Left cardiac atrium (tissue), 4 donors: ENCODE measurements around the gene TUSC2. TPM values are rescaled to one million over a fixed set of nuclear protein-coding genes. Genes with fewer than 3 reads are reported as not detected.

Experiments
- ATAC-seq, 2 donors: fragments of 200-7000 bp; cut with Tn5 transposase; one replicate each; pipeline ENCODE4 v1.9.1; 2020; ENCODE audit warnings: mild to moderate bottlenecking in 2 of 2, moderate library complexity in 2 of 2
- DNase-seq: peaks from one replicate; pipeline ENCODE4 v3.0.0-alpha.2; 2020
- intact Hi-C, 2 donors: fragments of 100-400 bp; cut with DNase I; formaldehyde crosslinking; loops; one replicate each; pipeline versions ENCODE4 v1.14.1 to v1.15.1; 2022 to 2023
- total RNA-seq, 2 donors: library from RNA; stranded (reverse); fragmentation: NEBNext Ultra II Directional; extraction: Animal tissue kit (Norgen Biotek cat#: 25700); gene quantifications; one replicate each; pipeline ENCODE4 v1.2.1, GENCODE V29; 2021
- donor health status: DM: no; HTN: yes; CAD: no.
- donor health status: DM: no; HTN: yes; CAD: no; lungs with severe emphysema.
- donor health status: DM: yes; HTN: yes; CAD: no.
- donor health status: Dilated cardiomyopathy.

Gene TUSC2
- total RNA-seq, 2 donors from 2014 or later = 26.2 to 27.5 TPM

GRCh38 chr3:50300681-50301254 is 27.3 kb downstream of the TUSC2 start:
- no peak for DNase-seq
- intact Hi-C loops = no loop called here
- ATAC-seq = no peak

GRCh38 chr3:50299929-50300680 is 27.9 kb downstream of the TUSC2 start:
- intact Hi-C loops = no loop called here

GRCh38 chr3:50299638-50299928 is 28.4 kb downstream of the TUSC2 start:
- intact Hi-C loops = no loop called here
- DNase-seq = no peak
- ATAC-seq = no peak

More at GRCh38 chr3:50299929-50300680, 27.9 kb downstream of the TUSC2 start:
- ATAC-seq (peak in 1 of 2 donors; percentile 2), DNase-seq (no peak)

GRCh38 chr3:50298836-50299637 is 29.0 kb downstream of the TUSC2 start, which contains the start of the genes HYAL3 and NAA80:
TSS of gene HYAL3 (minus strand) at chr3:50299405. CDS start at chr3:50295602, 3,803 bp downstream.
TSS of gene NAA80 (minus strand) at chr3:50299405. CDS start at chr3:50297463, 1,942 bp downstream.
- DNase-seq (peak; percentile 99), ATAC-seq (peak; percentile 91 to 94)
- intact Hi-C loops = no loop called here

DNA sequence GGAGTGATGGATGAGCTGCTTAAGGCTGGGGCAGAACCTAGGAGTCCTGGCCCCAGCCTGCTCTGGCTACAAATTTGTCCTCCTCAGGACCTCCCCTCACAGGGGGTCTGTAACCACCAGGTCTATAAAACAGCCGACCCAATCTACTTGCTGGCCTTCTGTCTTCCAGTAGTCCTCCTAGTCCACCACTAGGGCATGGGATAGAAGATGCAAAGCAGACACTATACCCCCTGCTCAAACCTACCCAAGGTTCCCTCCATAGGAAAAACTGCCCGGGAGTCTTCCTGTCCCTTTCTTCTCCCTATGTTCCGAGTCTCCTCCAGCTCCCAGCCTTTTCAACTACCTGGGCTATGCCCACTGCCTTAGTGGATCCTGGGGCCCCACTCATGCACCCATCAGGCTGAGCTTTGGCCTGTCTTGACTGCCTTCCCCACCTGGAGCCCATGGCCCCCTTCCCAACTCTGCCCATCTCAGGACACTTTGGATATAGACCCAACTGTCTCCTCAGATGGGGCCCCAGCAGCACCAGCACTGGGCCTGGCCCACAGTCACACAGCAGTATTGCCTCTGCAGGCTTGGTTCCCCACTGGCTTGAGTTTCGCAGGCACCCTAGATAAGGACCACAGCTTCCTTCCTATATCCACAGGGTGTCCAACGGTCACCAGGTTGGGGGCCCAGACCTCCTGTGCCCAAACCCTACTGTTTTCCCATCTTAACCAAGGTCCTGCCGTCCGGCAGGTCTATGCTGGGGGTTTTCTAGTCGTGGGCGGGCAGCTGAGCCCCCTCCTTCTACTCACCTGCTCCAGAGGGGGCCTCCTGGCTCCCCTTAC is 29.9 kb downstream of the TUSC2 start:
- no peak for DNase-seq
- no peak for ATAC-seq
- intact Hi-C loops = no loop called here

DNA sequence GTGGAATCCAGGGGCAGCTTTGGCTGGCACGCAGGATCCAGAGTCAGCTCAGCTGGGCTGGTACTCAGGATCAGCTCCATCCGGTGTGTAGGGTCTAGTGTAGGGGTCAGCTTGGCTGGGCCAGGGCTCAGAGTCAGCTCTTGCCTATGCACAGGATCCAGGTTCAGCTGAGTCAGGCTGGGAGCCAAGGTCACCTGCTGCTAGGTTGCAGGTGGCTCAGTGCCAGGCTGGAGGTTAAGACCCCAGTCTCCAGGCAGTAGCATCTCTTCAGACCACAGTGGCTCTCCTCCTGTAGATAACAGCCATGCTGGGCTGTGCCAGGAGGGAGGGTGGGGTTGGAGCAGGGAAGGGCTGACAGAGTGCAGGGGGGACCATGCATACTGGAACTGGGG is 30.6 kb downstream of the TUSC2 start:
- no peak for DNase-seq
- no peak for ATAC-seq
- intact Hi-C loops = no loop called here

DNA sequence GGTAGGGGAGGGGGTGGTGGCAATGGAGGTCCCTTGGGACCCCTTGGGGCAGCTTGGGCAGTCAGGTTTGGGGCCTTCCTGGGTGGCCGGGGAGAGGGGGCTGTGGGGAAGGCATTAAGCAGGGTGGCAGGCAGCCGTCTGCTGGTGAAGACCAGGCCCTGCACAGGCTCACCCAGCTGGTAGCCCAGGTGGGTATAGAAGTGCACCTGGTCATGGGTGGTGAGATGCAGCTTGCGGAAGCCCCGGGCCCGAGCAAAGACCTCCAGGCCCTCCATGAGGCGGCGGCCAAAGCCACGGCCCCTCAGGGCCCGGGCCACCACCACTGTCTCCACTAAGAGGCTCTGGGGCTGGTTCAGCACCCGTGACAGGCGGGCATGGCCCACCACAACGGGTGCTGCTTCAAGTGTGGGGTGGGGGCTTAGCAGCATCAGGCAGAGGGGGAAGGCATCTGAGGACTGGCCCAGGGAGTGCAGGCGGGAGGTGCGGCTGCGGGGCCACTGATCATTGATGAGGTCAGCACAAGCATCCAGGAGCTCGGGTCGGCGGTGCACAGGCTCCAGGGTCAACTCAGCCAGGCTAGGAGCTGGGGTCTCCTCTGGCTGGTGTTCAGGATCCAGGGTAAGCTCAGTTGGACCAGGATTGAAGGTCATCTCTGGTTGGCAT is 31.2 kb downstream of the TUSC2 start:
- ATAC-seq = no peak
- no peak for DNase-seq
- intact Hi-C loops = no loop called here

DNA sequence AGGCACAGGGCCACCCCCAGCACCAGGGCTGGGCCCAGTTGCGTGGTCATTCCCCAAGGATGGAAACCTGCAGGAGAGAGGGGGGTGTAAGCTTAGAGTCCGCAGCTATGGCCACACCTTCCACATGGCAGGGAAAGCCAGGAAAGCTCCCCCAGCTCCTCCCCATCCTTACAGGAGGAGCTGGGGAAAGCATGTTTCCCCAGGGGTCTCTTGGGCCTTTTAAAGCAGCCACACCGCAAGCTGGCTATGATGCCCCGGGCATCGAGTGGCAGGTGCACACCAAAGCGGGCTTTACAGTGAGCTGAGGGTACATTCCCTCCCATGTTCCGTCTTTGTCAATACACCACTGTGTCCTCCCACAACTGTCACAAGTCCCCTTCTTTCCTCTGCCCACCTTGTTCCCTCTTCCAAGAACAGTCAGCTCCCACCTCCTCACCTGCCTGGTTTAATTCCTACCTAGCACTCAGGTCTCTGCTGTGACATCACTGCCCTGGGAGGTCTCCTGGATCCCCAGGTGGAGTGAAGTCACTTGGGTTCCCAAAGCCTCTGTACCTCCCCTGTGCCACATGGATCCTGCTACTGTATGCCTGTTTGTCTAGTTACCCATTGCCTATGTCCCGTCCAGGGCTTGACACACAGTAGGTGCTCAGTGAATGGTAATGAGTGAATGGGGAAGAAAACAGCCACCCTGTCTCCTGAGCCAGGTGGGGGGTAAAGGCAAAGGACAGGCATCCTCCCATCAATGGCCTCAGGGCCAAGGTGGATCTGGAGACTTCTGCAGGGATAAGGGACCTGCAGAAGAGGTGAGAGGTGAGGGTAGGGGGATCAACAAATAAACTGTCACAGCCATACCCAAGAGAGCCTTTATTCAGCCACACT is 32.2 kb downstream of the TUSC2 start:
- ATAC-seq (no peak), DNase-seq (no peak)
- intact Hi-C loops = no loop called here

GRCh38 chr3:50294492-50295403 is 33.3 kb downstream of the TUSC2 start:
- ATAC-seq (no peak), DNase-seq (no peak)
- intact Hi-C loops = no loop called here

DNA sequence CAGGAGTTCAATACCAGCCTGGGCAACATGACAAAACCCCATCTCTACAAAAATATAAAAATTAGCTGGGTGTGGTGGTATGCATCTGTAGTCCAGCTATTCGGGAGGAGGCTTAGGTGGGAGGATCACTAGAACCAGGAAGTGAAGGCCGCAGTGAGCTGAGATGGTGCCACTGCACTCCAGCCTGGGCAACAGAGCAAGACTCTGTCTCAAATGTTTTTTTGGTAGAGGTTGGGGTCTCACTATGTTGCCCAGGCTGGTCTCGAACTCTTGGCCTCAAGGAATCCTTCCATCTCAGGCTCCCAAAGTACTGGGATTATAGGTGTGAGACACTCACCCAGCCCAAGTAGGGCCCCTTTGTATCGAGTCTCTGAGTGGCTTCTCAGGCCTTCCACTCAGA is 33.9 kb downstream of the TUSC2 start:
- intact Hi-C loops = no loop called here
- DNase-seq = no peak
- ATAC-seq = no peak

DNA sequence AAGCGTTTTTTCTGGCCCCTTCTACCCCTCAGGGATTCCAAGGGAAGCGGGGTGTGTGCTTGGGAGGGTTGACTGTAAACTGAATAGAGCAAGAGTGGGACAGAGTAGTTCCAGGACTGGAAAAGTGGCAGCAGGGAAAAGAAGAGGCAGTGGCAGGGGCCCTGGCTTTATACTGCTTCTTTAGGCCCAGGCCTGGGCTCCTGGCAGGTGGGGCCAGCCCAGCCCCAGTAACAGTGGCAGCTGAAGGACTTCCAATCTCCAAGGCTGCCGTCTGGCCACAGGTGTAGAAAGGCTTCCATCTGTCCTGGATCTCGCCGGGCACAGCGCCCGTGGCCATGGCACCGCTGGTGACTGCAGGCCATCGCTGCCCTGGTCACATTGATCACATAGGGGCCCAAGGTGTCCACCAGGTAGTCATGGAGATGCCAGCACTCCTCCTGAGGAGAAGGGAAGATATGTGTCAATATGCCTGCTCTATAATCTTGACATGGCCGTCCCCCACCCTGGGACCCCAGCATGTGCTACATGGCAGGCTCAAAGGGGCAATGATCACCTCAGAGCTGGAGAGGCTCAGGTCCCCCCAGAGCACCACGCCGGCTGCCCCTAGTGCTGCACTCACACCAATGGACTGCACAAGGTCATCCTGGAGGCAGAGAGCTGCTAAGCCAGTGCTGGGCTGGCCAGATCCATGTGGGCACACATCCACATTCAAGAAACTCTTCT is 34.8 kb downstream of the TUSC2 start:
- DNase-seq (no peak), ATAC-seq (no peak)
- intact Hi-C loops = no loop called here

DNA sequence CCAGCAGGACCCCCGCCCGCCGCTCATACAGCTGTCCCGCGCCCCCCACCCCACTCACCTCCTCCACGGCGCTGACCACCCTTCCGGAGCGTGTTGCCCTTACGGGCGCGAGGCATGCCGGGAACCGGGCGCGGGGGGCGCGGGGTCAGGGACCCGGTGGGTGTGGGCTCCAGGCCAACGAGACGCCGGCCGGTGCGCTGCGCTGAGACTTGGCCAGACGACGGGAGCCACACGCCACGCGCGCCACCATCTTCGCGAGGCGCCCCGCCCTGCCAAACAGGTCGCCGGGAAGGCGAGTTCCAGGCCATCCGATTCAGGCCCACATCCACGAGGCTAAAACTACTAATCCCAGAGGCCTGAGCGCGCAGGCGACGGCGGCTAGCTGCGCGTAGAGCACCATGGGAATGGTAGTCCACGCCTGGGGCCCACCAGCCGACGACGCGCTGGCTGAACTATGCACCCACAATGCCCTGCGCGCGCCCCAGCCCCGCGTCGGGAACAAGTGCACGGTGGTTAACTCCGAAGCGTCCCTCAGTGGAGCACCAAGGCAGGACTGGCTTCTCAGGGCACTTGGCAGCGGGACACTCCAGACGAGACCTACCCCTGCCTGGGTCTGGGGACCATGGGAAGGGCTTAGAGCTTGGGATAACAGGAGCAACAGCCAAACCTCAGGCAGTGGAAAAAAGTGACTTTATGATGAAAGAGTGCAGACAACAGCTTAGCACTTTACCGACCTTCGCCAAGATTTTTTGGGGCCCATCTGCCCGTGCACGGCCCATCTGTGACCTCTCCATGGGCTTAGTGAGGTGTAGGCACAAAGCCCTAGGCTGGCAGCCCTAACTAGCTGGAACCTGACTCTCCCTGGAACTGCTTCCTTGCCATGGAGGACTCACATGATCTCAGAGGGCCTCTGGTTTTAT is 35.6 kb downstream of the TUSC2 start, which contains the start of gene IFRD2:
IFRD2 (minus strand) TSS at position 271 of the 920 bp plus-strand sequence; CDS start at position 116, 155 bp downstream.
- peak; percentile 95 to 96 for ATAC-seq
- DNase-seq = peak; percentile 99
- intact Hi-C loops = no loop called here

DNA sequence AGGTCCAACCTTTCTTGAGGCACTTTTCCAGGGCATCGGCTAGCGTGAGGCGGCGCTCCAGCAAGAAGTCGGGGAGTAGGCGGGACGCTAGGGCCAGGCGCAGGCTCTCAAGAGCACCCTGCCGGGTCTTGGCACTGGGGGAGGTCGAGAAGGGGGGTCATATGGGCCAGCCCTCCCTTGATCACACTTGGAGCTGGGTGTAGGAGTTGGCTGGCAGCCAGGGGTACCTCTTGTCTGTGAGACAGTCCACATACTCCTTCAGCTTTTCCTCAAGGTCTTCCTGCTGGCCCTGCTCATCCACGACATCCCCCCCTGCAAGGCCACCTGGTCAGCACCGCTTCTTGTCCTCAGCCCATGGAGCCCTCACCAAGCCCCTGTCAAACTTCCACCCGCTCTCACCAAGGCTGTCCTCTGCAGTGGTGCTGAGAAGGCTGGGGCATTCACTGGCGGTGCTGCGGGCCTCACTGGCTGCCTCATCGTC is 37.8 kb downstream of the TUSC2 start:
- ATAC-seq = no peak
- no peak for DNase-seq
- intact Hi-C loops = no loop called here

- DNase-seq = no peak
- intact Hi-C loops = no loop called here
- ATAC-seq = no peak
Measured at GRCh38 chr3:50289130-50289529, 38.9 kb downstream of the TUSC2 start.
